Measurements from ENCODE around the gene CAMK4. TPM values are rescaled to one million over a fixed set of nuclear protein-coding genes. Genes with fewer than 3 reads are reported as not detected.

The CAMK4 gene
- total and polyA plus RNA-seq, 11 donors = 0.02 to 3.7 (median 0.32) TPM; not detected in 3

DNA sequence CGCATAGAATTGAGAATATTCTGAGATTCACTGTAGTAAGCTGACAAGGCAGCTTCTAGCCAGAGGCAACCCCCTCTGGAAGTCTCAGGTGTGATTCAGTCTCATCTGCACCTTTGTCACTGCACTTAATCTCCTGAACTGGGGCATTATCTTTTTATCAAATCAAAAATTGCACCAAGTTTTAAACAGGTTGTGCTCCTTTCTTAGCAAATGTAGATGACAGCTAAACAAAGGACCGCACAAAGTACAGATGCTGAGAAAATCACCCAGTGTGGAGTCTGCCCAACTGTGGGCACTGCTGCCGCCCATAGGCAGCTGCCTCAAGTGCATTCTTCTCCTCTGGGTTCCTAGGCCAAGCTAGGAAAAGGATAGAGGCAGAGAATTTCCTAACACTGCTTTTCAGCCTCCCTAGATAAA is 237.1 kb downstream of the CAMK4 start:
- ATAC-seq (no peak), DNase-seq (no peak)
- no peak overlapping the region for H3K4me3 ChIP-seq
- H3K9me3 ChIP-seq = no peaks in the 10 kb centered on the region
- intact Hi-C loops (cut with DNase I) = no loop called here
- 47 to 61% (median 54%) methylated on average over 3 of the region's 3 CpGs for WGBS, 4 donors
- no peaks in the 10 kb centered on the region for H3K4me1 ChIP-seq
- H3K36me3 ChIP-seq = no peaks in the 10 kb centered on the region
- no peak overlapping the region for H3K27ac ChIP-seq
- TF ChIP-seq POLR2A (IDR thresholded peaks at IDR 0.05) (no peak), CTCF (IDR thresholded peaks at IDR 0.05) (peak in 1 of 12 donors; percentile 23)
- no peaks in the 10 kb centered on the region for H3K27me3 ChIP-seq

DNA sequence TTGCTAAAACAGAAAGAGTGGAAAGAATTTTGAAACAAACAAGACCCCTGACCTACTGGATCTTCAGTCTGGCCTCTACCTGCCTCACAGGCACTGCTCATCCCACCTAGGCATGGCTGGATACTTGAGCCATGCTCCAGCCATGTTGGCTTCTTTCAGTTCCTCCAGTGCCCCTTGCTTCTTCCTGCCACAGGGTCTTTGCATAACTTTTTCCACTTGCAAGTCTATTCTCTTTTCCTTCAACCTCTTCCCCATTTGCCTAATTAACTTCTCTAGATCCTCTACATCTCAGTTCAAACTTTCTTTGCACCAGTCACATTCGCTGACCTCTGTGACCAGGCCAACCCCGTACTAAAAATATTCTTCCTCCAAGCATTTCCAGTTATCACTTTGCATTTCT is 237.8 kb downstream of the CAMK4 start:
- Histone ChIP-seq H3K4me3 (no peak overlapping the region), H3K4me1 (no peaks in the 10 kb centered on the region), H3K27me3 (no peaks in the 10 kb centered on the region), H3K9me3 (no peaks in the 10 kb centered on the region), H3K36me3 (no peaks in the 10 kb centered on the region), H3K27ac (no peak overlapping the region)
- no peak for DNase-seq
- intact Hi-C loops (cut with DNase I) = no loop called here
- ATAC-seq = no peak
- 80 to 86% (median 85%) methylated on average over 2 of the region's 2 CpGs for WGBS, 4 donors
- TF ChIP-seq POLR2A (IDR thresholded peaks at IDR 0.05) = no peak
- TF ChIP-seq CTCF (IDR thresholded peaks at IDR 0.05) = no peak

DNA sequence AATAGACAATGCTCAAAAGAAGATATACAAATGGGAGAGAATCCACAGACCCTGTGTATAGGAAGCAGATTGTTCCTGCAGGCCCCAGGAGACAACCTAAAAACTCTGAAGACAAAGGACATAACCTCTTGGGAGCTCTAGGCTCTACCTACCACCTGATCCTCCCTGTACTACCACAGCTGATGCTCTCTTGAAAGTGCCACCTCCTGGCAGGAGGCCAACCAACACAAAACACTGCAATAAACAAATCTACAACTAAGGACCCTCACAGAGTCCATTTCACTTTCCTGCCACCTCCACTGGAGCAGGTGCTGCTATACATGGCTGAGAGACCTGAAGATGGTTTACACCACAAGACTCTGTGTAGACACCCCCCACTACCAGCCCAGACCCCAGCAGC is 239.1 kb downstream of the CAMK4 start:
- Histone ChIP-seq H3K4me3 (no peak overlapping the region), H3K27me3 (no peaks in the 10 kb centered on the region), H3K36me3 (no peaks in the 10 kb centered on the region), H3K4me1 (no peaks in the 10 kb centered on the region), H3K27ac (no peak overlapping the region), H3K9me3 (no peaks in the 10 kb centered on the region)
- intact Hi-C loops (cut with DNase I) = no loop called here
- TF ChIP-seq POLR2A (IDR thresholded peaks at IDR 0.05) (no peak), CTCF (IDR thresholded peaks at IDR 0.05) (no peak)
- ATAC-seq (no peak), DNase-seq (no peak)

- WGBS, 4 donors = 69 to 81% (median 79%) methylated on average over 2 of the region's 2 CpGs
- TF ChIP-seq POLR2A (IDR thresholded peaks at IDR 0.05) = no peak
- no peak for TF ChIP-seq CTCF (IDR thresholded peaks at IDR 0.05)
- intact Hi-C loops (cut with DNase I) = no loop called here
- Histone ChIP-seq H3K4me1 (peaks cover 0 to 9% (median 0%) of the 10 kb centered on the region in 12 donors), H3K27me3 (no peaks in the 10 kb centered on the region), H3K9me3 (no peaks in the 10 kb centered on the region), H3K4me3 (no peak overlapping the region), H3K27ac (no peak overlapping the region), H3K36me3 (no peaks in the 10 kb centered on the region)
- ATAC-seq (no peak), DNase-seq (no peak)
Measured at GRCh38 chr5:111469293-111469896, 245.2 kb downstream of the CAMK4 start.
